Colonic mucosa (tissue), 4 donors: ENCODE results near the gene TRMT112. TPM values are rescaled to one million over a fixed set of nuclear protein-coding genes. Genes with fewer than 3 reads are reported as not detected.

Experiments used
- DNase-seq: peaks from one replicate; pipeline ENCODE4 v3.0.0-alpha.2; 2020
- H3K27ac ChIP-seq: fragments of 200-600 bp; one replicate; pipeline ENCODE4 v1.8.0; 2021
- H3K27me3 ChIP-seq: fragments of 200-600 bp; one replicate; pipeline ENCODE4 v1.8.0; 2021
- H3K36me3 ChIP-seq: fragments of 200-600 bp; one replicate; pipeline ENCODE4 v1.8.0; 2021
- H3K4me1 ChIP-seq: fragments of 200-600 bp; one replicate; pipeline ENCODE4 v1.8.0; 2021; ENCODE audit warnings: mild to moderate bottlenecking
- H3K4me3 ChIP-seq: fragments of 200-600 bp; one replicate; pipeline ENCODE4 v1.8.0; 2021
- H3K9ac ChIP-seq, 2 donors: one replicate each; pipeline ENCODE4 v1.7.0; 2013; ENCODE audit warnings: control low read depth in 2 of 2, low read depth in 2 of 2, low read length in 2 of 2
- H3K9me3 ChIP-seq: fragments of 200-600 bp; one replicate; pipeline ENCODE4 v1.8.0; 2021
- intact Hi-C: fragments of 100-400 bp; cut with DNase I; formaldehyde crosslinking; loops from one replicate; pipeline ENCODE4 v1.14.1; 2022
- total RNA-seq, 2 donors: library from RNA; stranded (reverse); fragmentation: NEBNext Ultra II Directional in 1 of 2; extraction: Animal tissue kit (Norgen Biotek cat#: 25700) in 1 of 2; gene quantifications; one replicate each; pipeline ENCODE4 v1.2.1, GENCODE V29; 2021
- TF ChIP-seq, protein P1 (sequence below): fragments of 200-600 bp; IDR thresholded peaks from one replicate; pipeline ENCODE4 v1.8.0; 2022; ENCODE audit warnings: antibody characterized with exemption, mild to moderate bottlenecking
- donor health status: healthy.
- donor health status: DM: no; HTN: no; CAD: no.
- donor health status: DM: no; HTN: no; CAD: no.

The TRMT112 gene
- total RNA-seq, 2 donors from 2014 or later, result 75.9 to 184 TPM

DNA sequence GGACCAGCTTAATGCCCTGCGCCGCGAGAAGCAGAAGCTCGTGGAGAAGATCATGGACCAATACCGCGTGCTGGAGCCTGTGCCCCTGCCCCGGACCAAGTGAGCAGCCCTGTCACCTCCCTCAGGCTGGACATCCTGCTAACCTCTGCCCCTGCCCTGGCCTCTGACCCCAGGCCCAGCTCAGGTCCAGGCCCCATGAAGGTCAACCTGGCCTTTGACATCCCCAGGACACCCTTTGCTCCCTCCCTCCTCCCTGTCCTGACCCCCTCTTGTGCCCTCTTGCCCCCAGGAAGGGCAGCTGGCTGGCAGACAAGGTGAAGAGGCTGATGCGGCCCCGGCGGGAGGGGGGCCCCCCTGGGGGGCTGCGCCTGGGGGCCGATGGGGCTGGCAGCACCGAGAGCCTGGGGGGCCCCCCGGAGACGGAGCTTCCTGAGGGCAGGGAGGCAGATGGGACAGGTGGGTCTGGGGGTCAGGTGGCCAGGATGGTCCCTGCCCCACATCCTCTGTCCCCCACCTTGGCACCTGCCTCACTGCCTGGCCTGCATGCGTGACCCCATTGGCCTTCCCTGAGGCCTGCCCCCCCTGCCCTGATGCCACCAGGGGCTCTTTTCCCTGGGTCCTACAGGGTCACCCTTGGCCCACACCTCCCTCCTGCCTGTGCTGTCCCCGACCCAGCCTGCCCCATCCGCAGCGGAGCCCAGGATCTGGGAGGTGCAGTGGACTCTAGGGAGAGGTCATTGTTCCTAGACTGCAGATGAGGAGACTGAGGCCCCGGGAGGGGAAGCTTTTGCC, 36.6 kb upstream of the TRMT112 start:
- DNase-seq, result no peak
- no peak overlapping the region for H3K4me3 ChIP-seq
- no peak overlapping the region for H3K9ac ChIP-seq
- no peaks in the 10 kb centered on the region for H3K9me3 ChIP-seq
- peaks cover 15% of the 10 kb centered on the region for H3K4me1 ChIP-seq
- TF ChIP-seq, protein P1, sequence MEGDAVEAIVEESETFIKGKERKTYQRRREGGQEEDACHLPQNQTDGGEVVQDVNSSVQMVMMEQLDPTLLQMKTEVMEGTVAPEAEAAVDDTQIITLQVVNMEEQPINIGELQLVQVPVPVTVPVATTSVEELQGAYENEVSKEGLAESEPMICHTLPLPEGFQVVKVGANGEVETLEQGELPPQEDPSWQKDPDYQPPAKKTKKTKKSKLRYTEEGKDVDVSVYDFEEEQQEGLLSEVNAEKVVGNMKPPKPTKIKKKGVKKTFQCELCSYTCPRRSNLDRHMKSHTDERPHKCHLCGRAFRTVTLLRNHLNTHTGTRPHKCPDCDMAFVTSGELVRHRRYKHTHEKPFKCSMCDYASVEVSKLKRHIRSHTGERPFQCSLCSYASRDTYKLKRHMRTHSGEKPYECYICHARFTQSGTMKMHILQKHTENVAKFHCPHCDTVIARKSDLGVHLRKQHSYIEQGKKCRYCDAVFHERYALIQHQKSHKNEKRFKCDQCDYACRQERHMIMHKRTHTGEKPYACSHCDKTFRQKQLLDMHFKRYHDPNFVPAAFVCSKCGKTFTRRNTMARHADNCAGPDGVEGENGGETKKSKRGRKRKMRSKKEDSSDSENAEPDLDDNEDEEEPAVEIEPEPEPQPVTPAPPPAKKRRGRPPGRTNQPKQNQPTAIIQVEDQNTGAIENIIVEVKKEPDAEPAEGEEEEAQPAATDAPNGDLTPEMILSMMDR, result no peak
- H3K36me3 ChIP-seq, result no peaks in the 10 kb centered on the region
- no peak overlapping the region for H3K27ac ChIP-seq
- intact Hi-C loops, result no loop called here
- H3K27me3 ChIP-seq, result no peaks in the 10 kb centered on the region

DNA sequence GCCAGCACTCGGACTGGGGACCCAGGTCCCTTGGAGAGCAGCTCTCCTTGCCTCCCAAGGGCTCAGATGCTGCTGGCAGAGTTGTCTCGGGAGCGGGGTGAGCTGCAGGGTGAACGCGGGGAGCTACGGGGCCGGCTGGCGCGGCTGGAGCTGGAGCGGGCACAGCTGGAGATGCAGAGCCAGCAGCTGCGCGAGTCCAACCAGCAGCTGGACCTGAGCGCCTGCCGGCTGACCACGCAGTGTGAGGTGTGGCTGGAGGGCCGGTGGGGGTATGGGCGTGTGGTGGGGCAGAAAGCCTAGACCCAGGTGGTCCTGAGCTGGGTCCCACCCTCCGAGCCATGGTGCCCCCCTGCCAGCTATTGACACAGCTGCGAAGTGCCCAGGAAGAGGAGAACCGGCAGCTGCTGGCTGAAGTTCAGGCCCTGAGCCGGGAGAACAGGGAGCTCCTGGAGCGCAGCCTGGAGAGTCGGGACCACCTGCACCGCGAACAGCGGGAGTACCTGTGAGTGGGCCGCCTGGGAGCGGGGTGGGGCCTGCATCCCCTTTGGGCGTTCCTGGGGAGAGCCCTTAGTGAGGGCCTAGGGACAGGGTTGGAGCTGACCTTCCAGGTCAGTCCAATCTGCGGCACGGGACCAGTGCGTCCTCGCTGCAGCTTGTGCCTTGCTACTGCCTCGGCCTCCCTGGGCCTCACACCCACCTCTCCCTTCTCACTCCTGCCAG, 35.8 kb upstream of the TRMT112 start:
- no peak for DNase-seq

DNA sequence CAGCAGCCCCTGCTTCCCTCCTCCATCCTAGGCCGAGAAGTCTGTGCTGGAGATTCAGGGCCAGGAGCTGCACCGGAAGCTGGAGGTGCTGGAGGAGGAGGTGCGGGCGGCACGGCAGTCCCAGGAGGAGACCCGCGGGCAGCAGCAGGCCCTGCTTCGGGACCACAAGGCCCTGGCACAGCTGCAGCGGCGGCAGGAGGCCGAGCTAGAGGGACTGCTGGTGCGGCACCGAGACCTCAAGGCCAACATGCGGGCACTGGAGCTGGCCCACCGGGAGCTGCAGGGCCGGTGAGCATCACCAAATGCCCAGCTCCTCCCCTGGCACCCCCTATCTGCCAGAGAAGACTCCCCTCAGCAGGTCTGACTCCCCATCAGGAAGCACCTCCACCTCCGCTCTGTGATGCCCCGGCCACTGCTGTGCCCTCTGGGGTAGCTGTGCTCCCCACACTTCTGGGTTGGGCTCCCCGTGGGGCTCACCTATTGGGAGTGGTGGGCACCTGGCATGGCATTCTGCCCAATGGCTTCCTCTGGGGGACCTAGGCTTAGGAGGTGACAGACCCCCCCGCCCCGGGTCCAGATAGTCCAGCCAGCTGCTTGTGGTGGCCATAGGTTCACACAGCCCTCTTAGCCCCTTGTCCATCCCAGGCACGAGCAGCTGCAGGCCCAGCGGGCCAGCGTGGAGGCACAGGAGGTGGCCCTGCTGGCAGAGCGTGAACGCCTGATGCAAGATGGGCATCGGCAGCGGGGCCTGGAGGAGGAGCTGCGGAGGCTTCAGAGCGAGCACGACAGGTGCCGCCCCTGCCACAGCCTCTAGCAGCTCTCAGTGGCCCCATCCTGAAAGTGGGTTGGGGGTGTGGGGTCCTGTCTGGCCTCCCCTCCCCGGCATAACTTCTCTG, 35.0 kb upstream of the TRMT112 start:
- intact Hi-C loops, result no loop called here
- no peak for DNase-seq
- H3K9me3 ChIP-seq, result no peaks in the 10 kb centered on the region
- H3K4me3 ChIP-seq, result no peak overlapping the region
- H3K36me3 ChIP-seq, result no peaks in the 10 kb centered on the region
- H3K4me1 ChIP-seq, result peaks cover 6% of the 10 kb centered on the region
- TF ChIP-seq, protein P1, result no peak
- H3K9ac ChIP-seq, result no peak overlapping the region
- H3K27me3 ChIP-seq, result no peaks in the 10 kb centered on the region
- no peak overlapping the region for H3K27ac ChIP-seq

More for the DNA sequence above, 35.8 kb upstream of the TRMT112 start:
- no peaks in the 10 kb centered on the region for H3K36me3 ChIP-seq
- H3K27ac ChIP-seq, result no peak overlapping the region
- intact Hi-C loops, result no loop called here
- H3K9ac ChIP-seq, result no peak overlapping the region
- H3K4me1 ChIP-seq, result peaks cover 10% of the 10 kb centered on the region
- TF ChIP-seq, protein P1, result no peak
- H3K4me3 ChIP-seq, result no peak overlapping the region
- no peaks in the 10 kb centered on the region for H3K9me3 ChIP-seq
- no peaks in the 10 kb centered on the region for H3K27me3 ChIP-seq

DNA sequence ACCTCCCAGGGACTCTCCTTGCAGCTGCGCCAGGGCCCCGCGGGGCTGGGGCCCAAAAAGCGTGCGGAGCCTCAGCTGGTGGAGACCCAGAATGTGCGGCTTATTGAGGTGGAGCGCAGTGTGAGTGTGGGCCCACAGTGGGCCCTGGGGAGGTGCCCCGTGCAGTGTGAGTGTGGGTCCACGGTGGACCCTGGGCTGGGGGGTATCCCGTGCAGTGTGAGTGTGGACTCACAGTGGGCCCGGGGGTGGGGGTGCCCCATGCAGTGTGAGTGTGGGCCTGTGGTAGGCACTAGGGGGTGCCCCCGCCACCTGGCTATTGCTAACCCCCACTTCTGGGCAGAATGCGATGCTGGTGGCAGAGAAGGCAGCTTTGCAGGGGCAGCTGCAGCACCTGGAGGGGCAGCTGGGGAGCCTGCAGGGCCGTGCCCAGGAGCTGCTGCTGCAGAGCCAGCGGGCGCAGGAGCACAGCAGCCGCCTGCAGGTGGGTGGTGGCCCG, 33.8 kb upstream of the TRMT112 start:
- no peaks in the 10 kb centered on the region for H3K27me3 ChIP-seq
- H3K9me3 ChIP-seq, result no peaks in the 10 kb centered on the region
- no peak overlapping the region for H3K9ac ChIP-seq
- H3K36me3 ChIP-seq, result no peaks in the 10 kb centered on the region
- intact Hi-C loops, result no loop called here
- no peak for DNase-seq
- H3K4me3 ChIP-seq, result no peak overlapping the region
- H3K27ac ChIP-seq, result no peak overlapping the region
- H3K4me1 ChIP-seq, result peaks cover 6% of the 10 kb centered on the region
- TF ChIP-seq, protein P1, result no peak

DNA sequence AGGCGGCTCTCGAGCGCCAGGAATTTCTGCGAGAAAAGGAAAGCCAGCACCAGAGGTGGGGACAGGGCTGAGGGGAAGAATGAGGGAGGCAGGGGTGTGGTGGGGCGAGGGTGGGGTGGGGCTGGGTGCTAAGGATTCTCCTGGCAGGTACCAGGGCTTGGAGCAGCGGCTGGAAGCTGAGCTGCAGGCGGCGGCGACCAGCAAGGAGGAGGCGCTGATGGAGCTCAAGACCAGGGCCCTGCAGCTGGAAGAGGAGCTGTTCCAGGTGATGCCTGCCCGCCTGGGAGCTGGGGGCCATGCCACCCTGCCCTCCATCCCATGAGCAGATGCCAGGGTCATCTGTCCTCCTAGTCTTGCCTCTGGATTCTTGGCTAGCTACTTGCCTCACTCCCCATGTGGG, 32.0 kb upstream of the TRMT112 start:
- Histone ChIP-seq H3K9me3 (no peaks in the 10 kb centered on the region), H3K27me3 (no peaks in the 10 kb centered on the region), H3K36me3 (no peaks in the 10 kb centered on the region), H3K4me3 (no peak overlapping the region), H3K27ac (no peak overlapping the region), H3K9ac (no peak overlapping the region), H3K4me1 (no peaks in the 10 kb centered on the region)
- no peak for DNase-seq
- intact Hi-C loops, result no loop called here
- TF ChIP-seq, protein P1, result no peak
